IMR-90 (cell line): ENCODE results near the gene NPAS2.

Source experiments
- BHLHE40 ChIP-seq: fragments of 150-350 bp; IDR thresholded peaks from 2 replicates; pipeline ENCODE4 v1.6.1; 2016; ENCODE audit warnings: mild to moderate bottlenecking, low read depth, low read length
- FOS ChIP-seq: fragments of 150-350 bp; IDR thresholded peaks from 2 replicates; pipeline ENCODE4 v1.6.1; 2016; ENCODE audit warnings: low read depth, low read length
- MXI1 ChIP-seq: IDR thresholded peaks from 2 replicates; pipeline ENCODE4 v1.6.1; 2012; ENCODE audit warnings: low read depth, mild to moderate bottlenecking, low read length, moderate library complexity, borderline replicate concordance
- POLR2A ChIP-seq: IDR thresholded peaks from 2 replicates; pipeline ENCODE4 v1.6.1; 2012; ENCODE audit warnings: mild to moderate bottlenecking, low read depth, low read length
- RAD21 ChIP-seq: IDR thresholded peaks from 2 replicates; pipeline ENCODE4 v1.6.1; 2012; ENCODE audit warnings: low read length, improper control_type of control experiment
- RCOR1 ChIP-seq: IDR thresholded peaks from 2 replicates; pipeline ENCODE4 v1.6.1; 2012; ENCODE audit warnings: mild to moderate bottlenecking, low read length, improper control_type of control experiment; ENCODE audit not compliant: insufficient replicate concordance
- RFX5 ChIP-seq: IDR thresholded peaks from 2 replicates; pipeline ENCODE4 v1.8.0; 2012; ENCODE audit warnings: low read depth, mild to moderate bottlenecking, low read length, moderate library complexity
- SMC3 ChIP-seq: fragments of 150-350 bp; IDR thresholded peaks from 2 replicates; pipeline ENCODE4 v1.6.1; 2016; ENCODE audit warnings: low read depth, mild to moderate bottlenecking, antibody characterized with exemption, low read length, moderate library complexity
- TF ChIP-seq, protein P1 (sequence below): conservative IDR thresholded peaks from 2 replicates; pipeline ENCODE4 v1.5.1; 2012; ENCODE audit warnings: mild to moderate bottlenecking, low read depth, low read length, improper control_type of control experiment
- TF ChIP-seq, protein P2 (sequence below): fragments of 150-350 bp; IDR thresholded peaks from 2 replicates; pipeline ENCODE4 v1.6.1; 2016; ENCODE audit warnings: low read depth, mild to moderate bottlenecking, low read length, moderate library complexity, borderline replicate concordance

DNA sequence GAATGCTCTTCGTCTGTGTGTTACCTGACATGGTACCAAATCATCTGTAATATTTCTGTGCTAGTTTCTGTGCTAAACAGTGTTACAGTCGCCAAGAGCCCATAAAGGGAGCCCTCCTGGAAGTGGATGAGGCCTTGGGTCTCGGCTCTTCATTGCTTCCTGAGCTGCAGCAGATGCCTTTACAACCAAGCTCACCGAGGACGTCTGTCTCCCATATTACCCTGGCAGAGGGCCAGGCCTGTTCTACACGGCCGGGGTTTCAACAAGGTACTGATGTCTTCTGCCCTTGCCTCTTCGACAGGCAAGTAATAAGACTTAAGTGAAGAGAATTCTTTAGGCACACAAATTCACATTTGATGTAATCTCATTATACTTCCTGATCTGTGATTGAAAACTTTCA is 199.0 kb downstream of the NPAS2 start:
- TF ChIP-seq RFX5 (no peak), FOS (no peak), POLR2A (no peak), RAD21 (no peak), RCOR1 (no peak), SMC3 (no peak), BHLHE40 (no peak), MXI1 (no peak)
- TF ChIP-seq, protein P1, sequence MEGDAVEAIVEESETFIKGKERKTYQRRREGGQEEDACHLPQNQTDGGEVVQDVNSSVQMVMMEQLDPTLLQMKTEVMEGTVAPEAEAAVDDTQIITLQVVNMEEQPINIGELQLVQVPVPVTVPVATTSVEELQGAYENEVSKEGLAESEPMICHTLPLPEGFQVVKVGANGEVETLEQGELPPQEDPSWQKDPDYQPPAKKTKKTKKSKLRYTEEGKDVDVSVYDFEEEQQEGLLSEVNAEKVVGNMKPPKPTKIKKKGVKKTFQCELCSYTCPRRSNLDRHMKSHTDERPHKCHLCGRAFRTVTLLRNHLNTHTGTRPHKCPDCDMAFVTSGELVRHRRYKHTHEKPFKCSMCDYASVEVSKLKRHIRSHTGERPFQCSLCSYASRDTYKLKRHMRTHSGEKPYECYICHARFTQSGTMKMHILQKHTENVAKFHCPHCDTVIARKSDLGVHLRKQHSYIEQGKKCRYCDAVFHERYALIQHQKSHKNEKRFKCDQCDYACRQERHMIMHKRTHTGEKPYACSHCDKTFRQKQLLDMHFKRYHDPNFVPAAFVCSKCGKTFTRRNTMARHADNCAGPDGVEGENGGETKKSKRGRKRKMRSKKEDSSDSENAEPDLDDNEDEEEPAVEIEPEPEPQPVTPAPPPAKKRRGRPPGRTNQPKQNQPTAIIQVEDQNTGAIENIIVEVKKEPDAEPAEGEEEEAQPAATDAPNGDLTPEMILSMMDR = no peak
- TF ChIP-seq, protein P2, sequence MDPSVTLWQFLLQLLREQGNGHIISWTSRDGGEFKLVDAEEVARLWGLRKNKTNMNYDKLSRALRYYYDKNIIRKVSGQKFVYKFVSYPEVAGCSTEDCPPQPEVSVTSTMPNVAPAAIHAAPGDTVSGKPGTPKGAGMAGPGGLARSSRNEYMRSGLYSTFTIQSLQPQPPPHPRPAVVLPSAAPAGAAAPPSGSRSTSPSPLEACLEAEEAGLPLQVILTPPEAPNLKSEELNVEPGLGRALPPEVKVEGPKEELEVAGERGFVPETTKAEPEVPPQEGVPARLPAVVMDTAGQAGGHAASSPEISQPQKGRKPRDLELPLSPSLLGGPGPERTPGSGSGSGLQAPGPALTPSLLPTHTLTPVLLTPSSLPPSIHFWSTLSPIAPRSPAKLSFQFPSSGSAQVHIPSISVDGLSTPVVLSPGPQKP = no peak
